ENCODE results near the gene BCL7A. TPM values are rescaled to one million over a fixed set of nuclear protein-coding genes. Genes with fewer than 3 reads are reported as not detected.

Gene BCL7A
- total RNA-seq, 1 donor from 2014 or later, result 49.3 TPM

DNA sequence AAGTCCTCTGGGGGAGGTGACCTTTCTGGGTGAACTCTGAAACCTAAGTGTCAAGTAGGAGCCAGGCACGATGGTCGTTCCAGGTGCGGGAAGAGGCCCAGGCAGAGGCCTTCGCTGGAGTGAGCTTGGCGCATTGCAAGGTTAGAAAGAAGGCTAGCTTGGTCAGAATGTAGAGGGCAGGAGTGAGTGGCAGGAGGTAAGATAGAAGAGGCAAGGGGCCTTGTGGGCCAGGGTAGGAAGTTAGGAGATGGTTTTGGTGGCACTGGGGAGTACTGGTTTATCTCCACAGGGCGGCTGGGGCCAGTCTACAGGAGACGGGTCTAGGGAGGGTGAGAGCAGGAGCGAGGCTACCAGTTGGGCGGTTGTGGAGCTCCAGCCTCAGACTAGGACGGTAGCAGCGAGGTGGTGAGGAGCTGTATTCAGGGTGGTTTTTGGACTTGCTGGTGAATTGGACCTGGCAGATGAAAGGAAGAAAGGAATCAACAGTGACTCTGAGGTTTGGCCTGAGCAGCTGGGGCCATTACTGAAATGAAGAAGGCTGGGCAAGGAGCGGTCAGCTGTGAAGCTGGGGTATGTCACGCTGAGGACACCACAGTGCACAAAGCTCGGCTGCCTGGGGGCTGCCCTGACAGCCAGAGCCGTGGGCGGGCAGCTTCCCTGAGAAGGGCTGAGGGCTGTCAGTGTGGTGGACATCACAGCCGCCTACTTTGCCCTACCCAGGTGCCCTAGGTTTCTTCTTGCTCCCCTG, 65.9 kb downstream of the BCL7A start:
- TF ChIP-seq, protein P1, sequence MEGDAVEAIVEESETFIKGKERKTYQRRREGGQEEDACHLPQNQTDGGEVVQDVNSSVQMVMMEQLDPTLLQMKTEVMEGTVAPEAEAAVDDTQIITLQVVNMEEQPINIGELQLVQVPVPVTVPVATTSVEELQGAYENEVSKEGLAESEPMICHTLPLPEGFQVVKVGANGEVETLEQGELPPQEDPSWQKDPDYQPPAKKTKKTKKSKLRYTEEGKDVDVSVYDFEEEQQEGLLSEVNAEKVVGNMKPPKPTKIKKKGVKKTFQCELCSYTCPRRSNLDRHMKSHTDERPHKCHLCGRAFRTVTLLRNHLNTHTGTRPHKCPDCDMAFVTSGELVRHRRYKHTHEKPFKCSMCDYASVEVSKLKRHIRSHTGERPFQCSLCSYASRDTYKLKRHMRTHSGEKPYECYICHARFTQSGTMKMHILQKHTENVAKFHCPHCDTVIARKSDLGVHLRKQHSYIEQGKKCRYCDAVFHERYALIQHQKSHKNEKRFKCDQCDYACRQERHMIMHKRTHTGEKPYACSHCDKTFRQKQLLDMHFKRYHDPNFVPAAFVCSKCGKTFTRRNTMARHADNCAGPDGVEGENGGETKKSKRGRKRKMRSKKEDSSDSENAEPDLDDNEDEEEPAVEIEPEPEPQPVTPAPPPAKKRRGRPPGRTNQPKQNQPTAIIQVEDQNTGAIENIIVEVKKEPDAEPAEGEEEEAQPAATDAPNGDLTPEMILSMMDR (IDR thresholded peaks at IDR 0.05; ENCODE audit: unreplicated experiment), result no peak
- DNase-seq (ENCODE audit: low spot score, unreplicated experiment), result no peak
- Mint-ChIP-seq H3K4me1 (ENCODE audit: low read depth) (peaks cover 18% of the 10 kb centered on the region), H3K27ac (no peak overlapping the region), H3K36me3 (ENCODE audit: insufficient read depth) (peaks cover 19% of the 10 kb centered on the region), H3K27me3 (no peaks in the 10 kb centered on the region), H3K4me3 (ENCODE audit: low read depth) (no peak overlapping the region), H3K9me3 (ENCODE audit: low read depth) (no peaks in the 10 kb centered on the region)

DNA sequence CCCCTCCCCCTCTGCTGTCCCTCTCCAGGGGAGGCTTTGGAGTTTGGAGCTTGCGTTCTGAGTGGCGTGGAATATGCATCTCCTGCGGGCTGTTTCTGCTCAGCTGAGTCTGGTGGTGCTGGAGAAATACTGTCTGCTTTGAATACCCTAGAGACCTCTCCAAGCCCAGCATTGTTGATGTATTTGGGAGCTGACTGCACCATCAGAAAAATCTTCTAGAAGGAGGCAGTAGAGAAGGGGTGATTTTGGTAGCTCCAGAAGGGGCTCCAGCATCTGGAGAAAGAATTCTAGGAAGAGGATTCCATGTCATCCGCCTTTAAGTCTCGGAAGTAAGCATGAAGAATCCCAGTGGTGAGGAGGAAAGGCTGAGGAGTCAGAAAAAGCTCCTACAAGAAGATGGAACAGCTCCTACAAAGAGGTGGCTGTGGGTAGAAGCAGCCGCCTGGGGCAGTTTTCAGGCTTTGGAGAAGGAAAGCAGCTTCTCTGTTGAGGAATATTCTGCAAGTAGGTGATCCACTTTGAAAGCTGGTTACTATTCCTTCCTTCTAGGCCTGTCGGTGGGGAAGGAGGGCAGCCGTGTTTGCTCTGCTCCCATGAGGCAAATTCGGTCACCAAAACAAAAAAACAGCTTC, 66.6 kb downstream of the BCL7A start:
- H3K27ac Mint-ChIP-seq, result no peak overlapping the region
- no peak overlapping the region for H3K4me3 Mint-ChIP-seq (ENCODE audit: low read depth)

DNA sequence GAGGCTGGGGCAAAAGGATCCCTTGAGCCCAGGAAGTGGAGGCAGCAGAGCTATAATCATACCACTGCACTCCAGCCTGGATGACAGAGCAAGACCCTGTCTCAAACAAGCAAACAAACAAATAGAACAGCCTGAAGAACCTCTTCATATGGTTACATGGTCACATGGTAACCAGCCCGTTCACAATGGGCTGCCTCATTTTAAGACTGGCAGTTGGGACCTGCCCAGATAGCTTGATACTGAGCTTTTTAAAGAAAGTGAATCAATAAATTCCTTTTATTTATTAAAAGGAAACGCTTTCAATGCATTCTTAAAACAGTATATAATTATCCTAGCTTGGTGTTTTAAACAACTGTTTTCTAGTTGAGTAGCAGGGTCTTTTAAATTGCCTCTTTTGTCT, 67.4 kb downstream of the BCL7A start:
- TF ChIP-seq, protein P1 (IDR thresholded peaks at IDR 0.05; ENCODE audit: unreplicated experiment), result no peak
- H3K27ac Mint-ChIP-seq, result peak overlapping the region; percentile 51
- peaks cover 14% of the 10 kb centered on the region for H3K4me1 Mint-ChIP-seq (ENCODE audit: low read depth)
- no peaks in the 10 kb centered on the region for H3K9me3 Mint-ChIP-seq (ENCODE audit: low read depth)
- no peak for DNase-seq (ENCODE audit: low spot score, unreplicated experiment)
- no peak overlapping the region for H3K4me3 Mint-ChIP-seq (ENCODE audit: low read depth)
- H3K27me3 Mint-ChIP-seq, result no peaks in the 10 kb centered on the region
- H3K36me3 Mint-ChIP-seq (ENCODE audit: insufficient read depth), result peaks cover 13% of the 10 kb centered on the region

More for the DNA sequence above, 66.6 kb downstream of the BCL7A start:
- TF ChIP-seq, protein P1 (IDR thresholded peaks at IDR 0.05; ENCODE audit: unreplicated experiment), result no peak
- Mint-ChIP-seq H3K36me3 (ENCODE audit: insufficient read depth) (peaks cover 19% of the 10 kb centered on the region), H3K9me3 (ENCODE audit: low read depth) (no peaks in the 10 kb centered on the region), H3K4me1 (ENCODE audit: low read depth) (peaks cover 16% of the 10 kb centered on the region), H3K27me3 (no peaks in the 10 kb centered on the region)
- no peak for DNase-seq (ENCODE audit: low spot score, unreplicated experiment)

DNA sequence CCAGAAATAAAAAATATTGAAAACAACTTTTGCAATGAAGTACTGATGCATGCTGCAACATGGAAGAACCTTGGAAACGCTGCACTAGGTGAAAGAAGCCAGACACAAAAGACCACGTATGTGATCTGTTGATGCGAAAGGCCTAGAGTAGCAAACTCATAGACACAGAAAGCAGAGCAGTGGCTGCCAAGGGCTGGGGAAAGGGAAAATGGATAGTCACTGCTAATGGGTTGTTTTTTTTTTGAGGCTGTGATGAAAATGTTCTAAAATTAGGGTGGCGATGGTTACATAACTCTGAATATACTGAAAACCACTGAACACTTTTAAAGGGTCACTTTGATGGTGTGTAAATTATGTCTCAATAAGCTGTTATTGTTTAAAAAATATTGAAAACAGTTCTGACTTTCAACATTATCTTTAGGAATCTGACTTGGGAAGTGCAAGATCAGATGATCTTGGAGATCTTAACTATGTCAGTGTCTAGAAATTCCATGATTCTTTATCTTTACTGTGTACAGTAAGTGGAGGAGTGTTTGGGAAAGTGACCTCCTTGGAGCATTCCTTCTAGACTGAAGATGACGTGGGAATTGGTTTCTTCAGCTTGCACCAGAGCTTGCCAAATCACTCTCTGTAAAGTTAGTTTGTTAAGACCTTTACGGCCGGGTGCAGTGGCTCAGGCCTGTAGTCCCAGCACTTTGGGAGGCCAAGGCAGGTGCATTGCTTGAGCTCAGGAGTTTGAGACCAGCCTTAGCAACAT, 69.3 kb downstream of the BCL7A start:
- DNase-seq (ENCODE audit: low spot score, unreplicated experiment), result no peak
- Mint-ChIP-seq H3K27me3 (no peaks in the 10 kb centered on the region), H3K36me3 (ENCODE audit: insufficient read depth) (peaks cover 5% of the 10 kb centered on the region), H3K27ac (peak overlapping the region; percentile 25), H3K9me3 (ENCODE audit: low read depth) (no peaks in the 10 kb centered on the region), H3K4me1 (ENCODE audit: low read depth) (peaks cover 14% of the 10 kb centered on the region), H3K4me3 (ENCODE audit: low read depth) (no peak overlapping the region)
- TF ChIP-seq, protein P1 (IDR thresholded peaks at IDR 0.05; ENCODE audit: unreplicated experiment), result no peak

Measured in progenitor cell of endocrine pancreas (in vitro differentiated cells).